ENCODE measurements around the gene PGAM5. TPM values are rescaled to one million over a fixed set of nuclear protein-coding genes. Genes with fewer than 3 reads are reported as not detected.

Gene PGAM5
- total RNA-seq, 1 donor from 2014 or later, result 39.6 TPM

- TF ChIP-seq, protein P1, sequence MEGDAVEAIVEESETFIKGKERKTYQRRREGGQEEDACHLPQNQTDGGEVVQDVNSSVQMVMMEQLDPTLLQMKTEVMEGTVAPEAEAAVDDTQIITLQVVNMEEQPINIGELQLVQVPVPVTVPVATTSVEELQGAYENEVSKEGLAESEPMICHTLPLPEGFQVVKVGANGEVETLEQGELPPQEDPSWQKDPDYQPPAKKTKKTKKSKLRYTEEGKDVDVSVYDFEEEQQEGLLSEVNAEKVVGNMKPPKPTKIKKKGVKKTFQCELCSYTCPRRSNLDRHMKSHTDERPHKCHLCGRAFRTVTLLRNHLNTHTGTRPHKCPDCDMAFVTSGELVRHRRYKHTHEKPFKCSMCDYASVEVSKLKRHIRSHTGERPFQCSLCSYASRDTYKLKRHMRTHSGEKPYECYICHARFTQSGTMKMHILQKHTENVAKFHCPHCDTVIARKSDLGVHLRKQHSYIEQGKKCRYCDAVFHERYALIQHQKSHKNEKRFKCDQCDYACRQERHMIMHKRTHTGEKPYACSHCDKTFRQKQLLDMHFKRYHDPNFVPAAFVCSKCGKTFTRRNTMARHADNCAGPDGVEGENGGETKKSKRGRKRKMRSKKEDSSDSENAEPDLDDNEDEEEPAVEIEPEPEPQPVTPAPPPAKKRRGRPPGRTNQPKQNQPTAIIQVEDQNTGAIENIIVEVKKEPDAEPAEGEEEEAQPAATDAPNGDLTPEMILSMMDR (IDR thresholded peaks at IDR 0.05; ENCODE audit: unreplicated experiment), result no peak
- H3K4me3 Mint-ChIP-seq (ENCODE audit: low read depth), result peak within 1 kb of the TSS; percentile 91
- peak; percentile 40 for DNase-seq (ENCODE audit: low spot score, unreplicated experiment)
- peaks cover 4% of the 10 kb centered on the region for H3K36me3 Mint-ChIP-seq (ENCODE audit: insufficient read depth)
- peaks cover 10% of the 10 kb centered on the region for H3K4me1 Mint-ChIP-seq (ENCODE audit: low read depth)
- peak within 1 kb of the TSS; percentile 98 for H3K27ac Mint-ChIP-seq
- no peaks in the 10 kb centered on the region for H3K9me3 Mint-ChIP-seq (ENCODE audit: low read depth)
- H3K27me3 Mint-ChIP-seq, result no peaks in the 10 kb centered on the region
These were observed 50.6 kb downstream of the PGAM5 start, which contains the start of gene ANKLE2 for GRCh38 chr12:132761032-132761920. ANKLE2 (minus strand) TSS chr12:132761832; CDS start chr12:132761798, 34 bp downstream.

GRCh38 chr12:132761921-132762583 lies 51.4 kb downstream of the PGAM5 start:
- Mint-ChIP-seq H3K4me3 (ENCODE audit: low read depth) (peak overlapping the region; percentile 69), H3K9me3 (ENCODE audit: low read depth) (no peaks in the 10 kb centered on the region), H3K27me3 (no peaks in the 10 kb centered on the region), H3K27ac (peak overlapping the region; percentile 83), H3K4me1 (ENCODE audit: low read depth) (peaks cover 10% of the 10 kb centered on the region), H3K36me3 (ENCODE audit: insufficient read depth) (peaks cover 3% of the 10 kb centered on the region)
- TF ChIP-seq, protein P1 (IDR thresholded peaks at IDR 0.05; ENCODE audit: unreplicated experiment), result peak; percentile 44
- peak; percentile 70 for DNase-seq (ENCODE audit: low spot score, unreplicated experiment)

GRCh38 chr12:132764231-132764630 lies 53.6 kb downstream of the PGAM5 start:
- DNase-seq (ENCODE audit: low spot score, unreplicated experiment), result no peak
- TF ChIP-seq, protein P1 (IDR thresholded peaks at IDR 0.05; ENCODE audit: unreplicated experiment), result no peak
- no peak overlapping the region for H3K4me3 Mint-ChIP-seq (ENCODE audit: low read depth)
- no peaks in the 10 kb centered on the region for H3K9me3 Mint-ChIP-seq (ENCODE audit: low read depth)
- H3K4me1 Mint-ChIP-seq (ENCODE audit: low read depth), result peaks cover 12% of the 10 kb centered on the region
- H3K36me3 Mint-ChIP-seq (ENCODE audit: insufficient read depth), result peaks cover 4% of the 10 kb centered on the region
- no peak overlapping the region for H3K27ac Mint-ChIP-seq
- H3K27me3 Mint-ChIP-seq, result no peaks in the 10 kb centered on the region

DNA sequence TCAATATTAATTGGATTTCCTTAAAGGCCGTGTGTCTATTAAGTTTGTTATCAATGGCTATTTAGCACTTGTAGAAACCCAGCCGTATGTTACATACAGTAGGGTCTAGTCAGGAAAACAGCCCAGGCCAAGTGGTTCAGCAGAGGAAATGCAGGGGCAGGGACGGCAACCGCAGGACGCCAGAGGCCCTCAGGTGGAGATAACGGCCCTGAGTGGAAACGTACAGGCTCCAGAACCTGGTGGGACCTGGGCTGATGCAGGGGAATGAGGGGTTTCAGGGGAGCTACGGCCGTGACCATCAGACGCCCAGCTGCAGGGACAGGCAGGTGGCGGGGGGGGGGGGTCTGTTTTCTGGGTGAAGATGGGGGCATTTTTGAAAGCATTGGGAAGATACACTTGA lies 54.7 kb downstream of the PGAM5 start:
- DNase-seq (ENCODE audit: low spot score, unreplicated experiment), result no peak

More for the DNA sequence above, 54.7 kb downstream of the PGAM5 start:
- Mint-ChIP-seq H3K9me3 (ENCODE audit: low read depth) (no peaks in the 10 kb centered on the region), H3K27me3 (no peaks in the 10 kb centered on the region), H3K27ac (peak overlapping the region; percentile 67), H3K4me1 (ENCODE audit: low read depth) (peaks cover 8% of the 10 kb centered on the region), H3K36me3 (ENCODE audit: insufficient read depth) (peaks cover 4% of the 10 kb centered on the region), H3K4me3 (ENCODE audit: low read depth) (no peak overlapping the region)
- TF ChIP-seq, protein P1 (IDR thresholded peaks at IDR 0.05; ENCODE audit: unreplicated experiment), result no peak

Measured in progenitor cell of endocrine pancreas (in vitro differentiated cells).